GM19395 (cell line): ENCODE measurements around the gene METTL23.
"Not testable (repeated sequence)": the region's sequence is repeated elsewhere in the genome, so short reads cannot be mapped to it uniquely, and the experiment has no call there.

Experiments
- ATAC-seq: cut with Tn5 transposase; IDR thresholded peaks from one replicate; pipeline ENCODE4 v1.9.1; 2021; ENCODE audit warnings: mild to moderate bottlenecking, moderate library complexity; ENCODE audit not compliant: unreplicated experiment

METTL23 gene

DNA sequence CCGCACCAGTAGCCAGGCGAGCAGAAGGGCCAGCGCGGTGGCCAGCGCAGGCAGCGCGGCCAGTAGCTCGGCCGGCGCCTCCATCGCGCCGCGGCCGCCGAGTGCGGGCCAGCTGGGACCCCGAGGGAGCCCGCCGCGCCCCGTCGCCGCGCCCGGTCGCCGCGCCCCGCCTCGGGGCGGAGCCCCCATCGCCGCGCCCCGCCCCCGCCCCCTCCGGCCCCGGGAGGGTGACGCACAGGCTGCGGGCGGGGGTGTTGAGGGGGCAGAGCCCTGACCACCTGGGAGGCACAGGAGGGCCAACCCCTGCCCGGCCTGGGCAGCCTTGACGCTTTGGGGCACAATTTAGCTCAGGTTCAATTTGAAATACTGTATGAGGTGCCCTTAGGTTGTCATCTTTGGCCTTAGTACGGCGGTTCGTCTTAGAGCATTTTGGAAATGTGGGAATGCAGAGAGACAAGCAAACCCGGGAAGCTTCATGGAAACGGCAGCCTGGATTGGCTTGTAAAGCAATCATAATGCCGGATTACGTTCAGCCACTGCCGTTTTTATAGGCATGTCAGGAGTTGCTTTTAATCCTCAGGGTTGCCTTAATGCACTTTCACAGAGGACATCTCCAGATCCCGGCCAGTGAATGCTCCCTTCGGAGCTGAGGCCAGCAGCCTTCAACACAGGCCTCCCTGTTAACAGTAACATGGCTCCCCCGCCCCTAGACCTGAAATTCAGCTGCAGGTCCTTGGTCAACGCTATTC is 15.6 kb upstream of the METTL23 start, which contains the start of gene MXRA7:
Gene MXRA7, minus strand, starts transcription at position 103 of the 749 bp plus-strand sequence. Its CDS starts 19 bp downstream, at position 84.
- no peak for ATAC-seq

DNA sequence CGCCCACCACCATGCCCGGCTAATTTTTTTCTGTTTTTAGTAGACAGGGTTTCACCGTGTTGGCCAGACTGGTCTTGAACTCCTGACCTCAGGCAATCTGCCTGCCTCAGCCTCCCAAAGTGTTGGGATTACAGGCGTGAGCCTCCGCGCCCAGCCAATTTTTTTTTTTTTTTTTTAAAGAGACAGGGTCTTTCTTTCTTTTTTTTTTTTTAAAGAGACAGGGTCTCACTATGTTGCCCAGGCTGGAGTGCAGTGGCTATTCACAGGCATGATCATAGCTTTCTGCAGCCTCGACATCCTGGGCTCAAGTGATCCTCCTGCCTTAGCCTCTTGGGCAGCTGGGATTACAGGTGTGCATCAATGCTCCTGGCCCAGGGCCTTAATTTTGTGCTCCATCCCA is 14.3 kb upstream of the METTL23 start:
- not testable (repeated sequence) for ATAC-seq

DNA sequence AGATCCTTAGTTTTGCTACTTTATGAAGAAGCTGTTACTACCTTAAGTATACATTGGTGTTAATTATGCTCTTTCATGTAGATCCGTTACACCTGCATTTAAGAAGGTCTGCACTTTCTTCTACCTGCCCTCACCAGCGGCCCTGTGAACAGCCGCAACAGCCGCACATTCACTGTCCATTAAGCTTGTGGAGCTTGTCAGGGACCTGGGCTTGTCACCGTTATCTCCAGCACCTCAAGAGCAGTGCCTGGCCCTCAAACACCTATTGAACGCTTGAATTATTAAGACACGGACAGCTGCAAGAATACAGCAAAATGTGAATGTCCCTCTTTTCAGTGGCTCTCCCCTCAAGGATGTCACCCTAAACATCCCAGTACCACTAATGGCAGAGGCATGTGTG is 12.9 kb upstream of the METTL23 start:
- no peak for ATAC-seq

DNA sequence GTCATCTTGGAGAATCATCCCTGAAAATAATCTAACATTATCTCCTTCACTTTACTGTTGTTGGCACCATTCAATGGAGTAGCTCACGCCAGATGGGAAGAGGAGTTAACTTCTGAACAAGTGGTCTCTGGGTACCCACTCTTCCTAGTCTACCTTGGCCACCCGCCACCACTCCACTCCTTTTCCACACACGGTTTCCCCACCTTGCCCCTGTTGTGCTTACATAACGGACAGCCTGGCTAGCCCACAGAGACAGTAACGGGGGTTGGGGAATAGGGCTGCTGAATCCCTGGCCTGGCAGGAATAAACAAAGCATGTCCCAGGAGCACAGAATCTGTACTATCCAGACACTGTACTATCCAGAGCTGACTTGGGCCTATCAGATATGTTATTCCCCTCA is 12.3 kb upstream of the METTL23 start:
- ATAC-seq: no peak

DNA sequence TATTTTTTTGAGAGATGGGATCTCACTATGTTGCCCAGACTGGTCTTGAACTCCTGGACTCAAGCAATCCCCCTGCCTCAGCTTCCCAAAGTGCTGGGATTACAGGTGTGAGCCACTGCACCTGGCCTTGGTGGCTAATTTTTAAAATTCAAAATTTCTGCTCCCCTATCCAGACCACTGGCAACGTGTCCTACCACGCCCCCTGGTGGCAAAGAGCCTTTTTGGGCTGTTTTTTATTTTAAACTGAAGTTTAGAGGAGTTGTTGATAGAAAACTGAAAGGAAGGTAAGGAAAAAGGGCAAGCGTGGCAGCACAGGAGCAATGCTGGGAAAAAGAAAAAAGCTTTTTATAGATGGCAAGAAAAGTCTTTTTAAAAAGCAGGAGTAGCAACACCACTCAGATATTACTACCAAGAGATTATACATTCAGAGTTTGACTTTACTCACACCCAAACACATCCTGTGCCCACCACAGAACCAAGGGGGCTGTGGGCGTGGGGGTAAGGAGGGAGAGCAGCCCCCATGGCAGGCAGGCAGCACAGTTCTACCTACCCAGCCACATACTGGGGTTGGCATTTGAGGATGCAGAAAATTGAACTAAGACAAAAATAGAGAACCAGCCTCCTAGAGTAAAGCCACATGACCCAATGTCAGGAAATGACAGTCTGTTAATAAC is 11.7 kb upstream of the METTL23 start:
- no peak for ATAC-seq

DNA sequence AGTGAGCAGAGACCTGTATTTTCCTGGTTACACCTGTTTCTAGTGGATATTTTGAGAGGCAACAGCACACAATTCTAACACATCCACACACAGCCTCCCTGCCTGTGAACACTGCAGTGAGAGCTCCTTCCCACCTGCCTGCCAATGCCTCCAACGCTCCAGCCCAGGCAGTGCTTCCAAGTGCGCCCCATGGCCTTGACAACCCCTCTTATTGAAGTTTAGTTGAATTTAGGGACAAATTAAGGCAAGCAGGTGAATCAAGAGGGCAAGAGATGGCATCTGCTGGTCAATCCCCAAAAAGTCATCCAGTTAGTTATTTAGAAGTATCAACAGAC is 11.2 kb upstream of the METTL23 start:
- no peak for ATAC-seq

DNA sequence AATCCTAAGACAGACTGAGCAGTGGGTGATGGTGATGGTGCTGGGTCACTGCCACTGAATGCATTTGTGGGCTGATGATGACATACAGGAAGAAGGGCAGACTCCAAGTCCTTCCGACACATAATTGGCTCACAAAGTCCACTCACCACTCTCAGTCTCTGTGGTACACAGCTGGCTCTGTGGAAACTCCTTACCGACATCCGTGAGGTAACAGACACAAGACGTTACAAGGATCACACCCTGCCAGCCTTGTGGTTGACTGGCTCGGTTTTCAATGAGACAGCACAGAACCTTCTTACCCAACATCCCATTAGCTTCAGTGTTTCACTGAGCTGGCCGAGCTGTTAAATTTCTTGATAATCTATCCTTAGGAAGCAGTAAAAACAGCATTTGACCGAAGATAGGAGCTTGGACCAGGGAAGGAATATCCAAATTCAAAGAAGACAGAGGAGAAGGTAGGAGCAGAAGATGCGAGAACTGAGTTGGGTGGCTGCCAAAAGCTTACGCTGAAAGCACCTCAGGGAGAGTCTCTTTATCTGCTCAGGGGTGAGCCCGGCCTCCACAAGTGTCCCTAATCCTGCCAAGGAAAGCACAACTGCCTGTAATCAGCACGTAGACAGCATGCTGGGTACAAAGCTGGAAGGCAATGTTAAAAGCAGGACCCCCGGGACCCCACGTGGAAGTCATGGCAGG is 10.3 kb upstream of the METTL23 start:
- no peak for ATAC-seq

DNA sequence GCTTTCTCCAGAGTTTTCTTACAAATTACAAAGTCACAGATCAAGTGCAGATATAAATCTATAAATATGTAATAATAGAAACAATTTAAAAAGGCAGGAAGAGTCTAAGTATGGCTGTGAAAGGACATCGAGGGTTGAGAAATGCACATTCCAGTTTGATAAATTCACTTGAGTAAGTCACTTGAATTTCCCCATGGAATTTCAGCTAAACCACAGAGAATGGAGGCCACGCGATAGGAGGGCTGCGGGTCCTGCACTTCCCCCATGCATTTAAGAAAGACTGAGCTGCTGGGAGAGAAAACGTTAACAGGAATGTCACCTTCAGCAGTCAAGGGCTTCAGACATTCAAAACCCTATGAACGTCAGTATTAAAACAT is 9.8 kb upstream of the METTL23 start:
- ATAC-seq: no peak

DNA sequence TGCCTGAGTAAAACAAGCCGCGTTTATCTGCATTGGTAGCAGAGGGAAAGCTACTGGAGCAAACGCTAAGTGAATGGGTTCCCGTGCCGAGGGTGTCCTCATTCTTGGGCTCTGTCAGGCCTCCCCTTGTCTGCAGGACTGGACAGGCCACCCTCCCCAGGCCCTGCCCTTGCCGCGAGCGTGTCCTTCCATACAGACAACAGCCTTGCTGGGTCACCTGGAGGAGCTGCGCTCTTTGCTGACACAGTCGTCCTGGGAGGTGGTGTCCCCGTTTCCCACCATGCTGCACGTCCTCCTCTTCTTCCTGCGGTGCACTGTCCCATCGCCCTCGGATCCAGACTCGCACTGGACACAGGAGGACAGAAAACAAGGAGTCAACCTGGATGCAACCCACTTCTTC is 8.1 kb upstream of the METTL23 start:
- no peak for ATAC-seq

DNA sequence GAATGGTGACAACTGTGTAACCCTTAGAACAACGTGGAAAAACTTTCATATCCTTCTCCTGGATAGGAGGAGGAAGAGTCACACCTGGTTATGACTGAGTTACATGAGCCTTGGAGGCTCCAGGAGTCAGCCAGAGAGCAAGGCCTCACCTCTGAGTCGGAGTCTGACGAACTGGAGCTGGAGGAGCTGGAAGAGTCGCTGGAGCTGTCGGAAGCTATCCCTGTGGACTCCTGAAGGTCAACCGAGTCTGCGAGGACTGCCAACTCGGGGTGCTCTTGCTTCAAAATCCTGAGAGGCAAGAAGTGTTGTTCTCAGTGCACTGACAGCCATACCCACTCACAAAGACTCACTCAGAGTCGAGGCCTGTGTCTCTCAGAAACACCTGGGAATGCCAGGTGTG is 6.4 kb upstream of the METTL23 start:
- no peak for ATAC-seq

DNA sequence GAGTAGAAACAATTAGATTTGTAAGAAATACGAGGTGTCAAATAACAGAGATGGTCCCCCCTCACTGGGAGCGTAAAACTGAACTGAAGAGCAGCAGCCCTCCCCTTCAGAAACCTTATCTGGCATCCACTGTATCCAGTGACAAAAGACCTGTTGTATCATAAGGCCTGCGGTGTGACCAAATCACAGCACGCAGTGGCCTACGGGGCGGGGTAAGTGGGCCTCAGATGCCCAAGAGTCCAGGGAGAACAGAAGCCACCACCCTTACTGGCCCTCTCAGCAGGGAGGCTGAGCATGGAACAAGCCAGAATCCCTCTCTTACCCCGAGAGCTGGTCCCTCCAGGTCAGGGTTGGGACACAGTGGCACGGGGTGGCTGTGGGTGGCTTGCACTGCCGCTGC is 5.7 kb upstream of the METTL23 start:
- ATAC-seq: no peak

DNA sequence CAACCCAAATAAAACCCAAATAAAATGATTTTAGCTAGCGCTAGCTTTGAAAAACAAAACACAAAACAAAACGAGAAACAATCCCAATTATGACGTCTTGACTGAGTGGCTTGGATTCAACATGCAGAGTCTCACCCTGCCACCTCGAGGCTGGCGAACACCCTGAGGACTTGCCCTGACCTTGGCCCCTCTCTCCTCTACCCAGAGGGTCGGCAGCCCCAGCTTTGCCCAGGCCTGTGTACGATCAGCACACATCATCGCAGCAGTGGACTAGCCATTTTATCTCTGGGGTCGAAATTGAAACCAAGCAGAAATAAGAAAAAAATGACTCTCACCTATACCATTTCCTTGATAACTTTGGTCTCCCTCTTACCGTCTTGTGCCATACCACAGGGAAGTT is 5.2 kb upstream of the METTL23 start:
- no peak for ATAC-seq

DNA sequence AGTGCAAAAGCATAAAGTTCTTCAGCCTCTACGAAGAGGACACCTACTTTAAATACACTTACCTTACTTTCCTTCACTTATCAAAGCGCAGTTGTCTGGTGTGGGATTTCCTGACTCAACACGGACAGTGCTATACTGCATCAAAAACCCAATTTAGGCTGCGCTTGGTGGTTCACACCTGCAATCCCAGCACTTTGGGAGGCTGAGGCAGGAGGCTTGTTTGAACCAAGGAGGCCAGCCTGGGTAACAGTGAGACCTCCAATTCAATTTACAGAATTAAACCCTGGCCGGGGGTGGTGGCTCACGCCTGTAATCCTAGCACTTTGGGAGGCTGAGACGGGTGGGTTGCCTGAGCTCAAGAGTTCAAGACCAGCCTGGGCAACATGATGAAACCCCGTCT is 4.4 kb upstream of the METTL23 start:
- ATAC-seq: no peak

DNA sequence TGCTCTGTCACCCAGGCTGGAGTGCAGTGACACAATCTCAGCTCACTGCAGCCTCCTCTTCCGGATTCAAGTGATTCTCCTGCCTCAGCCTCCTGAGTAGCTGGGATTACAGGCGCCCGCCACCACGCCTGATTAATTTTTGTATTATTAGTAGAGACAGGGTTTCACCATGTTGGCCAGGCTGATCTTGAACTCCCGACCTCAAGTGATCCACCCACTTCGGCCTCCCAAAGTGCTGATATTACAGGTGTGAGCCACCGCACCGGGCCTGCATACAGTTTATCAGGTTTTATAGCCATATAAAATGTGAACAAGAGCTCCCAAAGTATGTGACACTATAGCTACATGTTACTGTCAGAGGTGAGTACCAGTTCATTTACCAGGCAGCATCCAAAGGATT is 3.7 kb upstream of the METTL23 start:
- not testable (repeated sequence) for ATAC-seq

DNA sequence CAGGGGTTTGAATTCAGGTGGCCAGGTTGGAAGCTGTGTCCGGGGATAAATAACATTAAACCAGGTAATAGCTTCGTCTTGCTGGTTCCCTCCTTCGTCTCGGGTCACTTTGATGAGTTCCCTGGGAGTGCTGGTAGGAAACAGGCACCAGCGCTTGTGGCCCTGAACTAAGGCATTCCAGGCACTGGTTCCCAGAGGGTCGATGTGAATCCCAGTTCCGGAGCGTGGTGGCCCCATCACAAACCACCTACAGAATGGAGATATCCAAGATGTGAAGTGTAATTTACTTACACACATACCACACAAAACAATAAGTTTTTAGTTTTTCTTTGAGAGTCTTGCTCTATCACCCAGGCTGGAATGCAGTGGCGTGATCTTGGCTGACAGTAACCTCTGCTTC is 2.8 kb upstream of the METTL23 start:
- ATAC-seq: no peak

DNA sequence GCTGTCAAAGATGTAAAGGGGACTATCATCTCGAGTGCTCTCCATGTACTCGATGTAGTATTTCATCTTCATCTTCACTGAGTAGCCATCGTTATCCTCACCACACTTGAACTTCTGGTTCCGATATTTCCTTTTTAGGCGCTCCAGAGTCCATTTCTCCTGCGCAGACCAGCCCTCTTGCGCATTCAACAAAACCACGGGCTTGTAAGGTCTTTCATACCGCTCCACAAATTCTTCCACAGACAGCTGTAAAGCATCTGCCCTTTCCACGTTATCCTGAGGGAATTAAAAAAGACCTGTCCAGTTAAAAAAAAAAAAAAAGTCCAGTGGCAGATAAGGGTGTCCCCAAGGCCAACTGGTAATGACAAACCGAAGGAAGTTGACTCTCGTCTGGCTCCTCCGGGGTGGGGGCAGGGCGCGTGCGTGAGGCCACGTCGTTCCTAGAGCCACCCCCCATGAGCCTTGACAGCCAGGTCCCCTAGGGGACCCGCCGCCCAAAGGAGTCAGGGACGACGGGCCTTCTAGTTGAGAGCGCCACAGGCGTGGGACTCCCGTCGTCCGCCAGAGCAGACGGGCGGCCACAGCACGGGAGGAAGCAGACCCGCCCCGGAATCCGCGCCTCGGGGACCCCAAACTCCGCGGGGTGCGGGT is 934 bp upstream of the METTL23 start:
- ATAC-seq: peak; percentile 19

DNA sequence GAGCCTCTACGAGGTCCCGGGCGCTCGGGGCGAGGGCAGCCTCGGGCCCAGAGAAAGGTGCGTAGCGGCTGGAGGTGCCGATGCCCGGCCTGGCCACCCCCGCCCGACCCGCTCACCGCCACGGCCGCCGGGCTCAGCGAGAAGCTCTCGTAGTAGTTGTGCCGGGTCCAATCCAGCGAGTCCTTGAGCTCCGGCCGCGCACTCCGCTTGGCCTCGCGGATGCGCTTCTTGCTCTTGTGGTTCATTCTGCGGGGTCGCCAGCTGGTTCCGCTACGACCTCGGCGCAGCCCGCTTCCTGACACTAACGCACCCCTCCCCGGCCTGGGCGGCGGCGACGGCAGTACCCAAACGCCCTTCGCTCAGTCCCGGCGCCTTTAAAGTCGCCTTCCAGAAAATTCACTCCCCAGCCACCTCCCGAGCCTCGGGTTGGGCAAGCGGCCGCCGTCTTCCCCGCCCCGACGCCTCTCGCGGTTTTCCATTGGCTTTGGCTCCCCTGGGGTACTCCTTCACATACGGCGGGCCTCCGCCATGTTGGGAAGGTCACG is 336 bp upstream of the METTL23 start, which contains the start of gene JMJD6:
Gene JMJD6, minus strand, starts transcription at position 376 of the 545 bp plus-strand sequence. Its CDS starts 131 bp downstream, at position 245.
- ATAC-seq: peak; percentile 71

DNA sequence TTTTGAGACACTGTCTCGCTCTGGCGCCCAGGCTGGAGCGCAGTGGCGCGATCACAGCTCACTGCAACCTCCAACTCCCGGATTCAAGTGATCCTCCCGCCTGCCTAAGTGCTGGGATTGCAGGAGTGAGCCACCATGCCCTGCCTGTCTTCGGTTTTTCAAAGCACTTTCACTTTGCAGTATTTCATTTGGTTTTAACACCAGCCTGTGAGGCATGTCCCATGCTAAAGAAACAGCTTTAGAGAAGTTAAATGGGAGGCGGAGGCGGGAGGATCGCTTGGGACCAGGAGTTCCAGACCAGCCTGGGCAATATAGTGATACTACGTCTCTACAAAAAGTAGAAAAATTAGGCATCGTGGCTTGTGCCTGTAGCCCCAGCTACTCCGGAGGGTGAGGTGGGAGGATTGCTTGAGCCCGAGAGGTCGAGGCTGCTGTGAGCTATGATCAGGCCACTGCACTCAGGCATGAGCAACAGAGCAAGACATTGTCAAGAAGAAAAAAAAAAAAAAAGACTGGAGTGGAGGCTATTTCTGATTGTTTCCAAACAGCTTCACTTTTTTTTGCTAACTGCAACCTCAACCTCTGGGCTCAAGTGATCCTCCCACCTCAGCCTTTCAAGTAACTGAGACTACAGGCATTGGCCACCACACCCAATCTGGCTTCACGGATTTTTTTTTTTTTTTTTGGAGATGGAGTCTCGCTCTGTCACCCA is 1.3 kb downstream of the METTL23 start:
- no peak for ATAC-seq

DNA sequence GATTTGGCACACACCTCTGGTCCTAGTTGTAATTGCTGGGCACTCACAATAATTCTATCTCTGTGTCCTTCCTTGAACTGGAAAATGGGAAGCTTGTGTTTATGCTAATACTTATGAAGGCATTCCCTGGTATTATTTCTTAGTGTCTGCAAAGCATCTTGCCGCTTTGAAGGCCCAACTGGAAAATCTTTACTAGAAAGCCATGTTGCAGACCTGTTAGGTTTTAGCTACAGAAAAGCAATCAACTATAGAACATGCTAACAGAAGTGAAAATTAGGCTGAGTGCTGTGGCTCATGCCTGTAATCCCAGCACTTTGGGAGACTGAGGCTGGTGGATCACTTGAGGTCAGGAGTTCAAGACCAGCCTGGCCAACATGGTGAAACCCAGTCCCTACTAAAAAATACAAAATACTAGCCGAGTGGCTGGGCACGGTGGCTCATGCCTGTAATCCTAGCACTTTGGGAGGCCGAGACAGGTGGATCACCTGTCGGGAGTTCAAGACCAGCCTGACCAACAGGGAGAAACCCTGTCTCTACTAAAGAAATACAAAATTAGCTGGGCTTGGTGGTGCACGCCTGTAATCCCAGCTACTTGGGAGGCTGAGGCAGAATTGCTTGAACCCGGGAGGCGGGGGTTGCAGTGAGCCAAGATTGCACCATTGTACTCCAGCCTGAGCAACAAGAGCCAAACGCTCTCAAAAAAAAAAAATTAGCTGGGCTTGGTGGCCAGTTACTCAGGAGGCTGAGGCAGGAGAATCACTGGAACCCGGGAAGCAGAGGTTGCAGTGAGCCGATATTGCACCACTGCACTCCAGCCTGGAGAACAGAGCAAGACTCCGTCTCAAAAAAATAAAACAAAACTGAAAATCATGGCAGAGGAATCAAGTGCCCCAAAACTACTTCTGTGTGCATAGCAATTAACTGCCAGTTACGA is 5.4 kb downstream of the METTL23 start:
- ATAC-seq: not testable (repeated sequence)
